ENCODE measurements around the gene HELZ. TPM values are rescaled to one million over a fixed set of nuclear protein-coding genes. Genes with fewer than 3 reads are reported as not detected.

Gene HELZ
- total RNA-seq, 1 experiment from 2014 or later = 49.8 TPM

DNA sequence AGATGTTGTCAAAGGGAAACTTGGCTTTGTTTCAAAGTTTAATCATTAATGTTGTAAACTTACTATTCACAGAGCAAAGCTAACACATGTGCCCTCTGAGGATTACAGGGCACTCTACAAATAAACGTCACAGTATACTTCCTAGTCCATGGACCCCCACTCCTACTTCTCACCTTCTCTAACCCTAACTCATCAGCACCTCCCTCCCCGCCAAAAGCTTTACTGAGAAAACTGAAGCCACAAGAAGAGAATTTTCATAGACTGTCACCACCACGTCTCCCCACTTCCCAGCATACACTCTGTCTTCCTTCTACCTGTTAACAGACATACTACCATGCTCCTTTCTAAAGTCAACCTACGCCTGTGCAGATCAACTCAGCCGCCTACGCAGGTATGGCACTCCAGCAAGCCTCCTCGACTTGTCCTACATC lies 29.0 kb downstream of the HELZ start:
- H3K79me2 ChIP-seq (ENCODE audit: insufficient read depth, low read length) = no peaks in the 10 kb centered on the region
- H3K36me3 Mint-ChIP-seq (ENCODE audit: insufficient read depth in 1 of 3, low read depth in 3 of 3) = peaks cover 4 to 20% (median 18%) of the 10 kb centered on the region in 3 experiments; a peak in 5 of 7 replicates

More for the DNA sequence above, 29.0 kb downstream of the HELZ start:
- H3K27me3 Mint-ChIP-seq (ENCODE audit: low read depth) = no peaks in the 10 kb centered on the region
- Histone ChIP-seq H2AK5ac (ENCODE audit: insufficient read length, low read length) (no peak overlapping the region), H3K14ac (ENCODE audit: insufficient read depth, low read length) (no peak overlapping the region), H2BK12ac (ENCODE audit: insufficient read length, low read depth, low read length) (no peak overlapping the region), H2BK5ac (ENCODE audit: insufficient read length, low read length) (no peak overlapping the region), H3K56ac (ENCODE audit: insufficient read length, low read depth, low read length) (no peak overlapping the region), H3K27ac (ENCODE audit: insufficient read length, low read depth, low read length) (no peak overlapping the region), H3K9ac (ENCODE audit: extremely low read depth, insufficient read length, low read length) (no peak overlapping the region), H2BK120ac (ENCODE audit: low read depth, low read length, poor library complexity, severe bottlenecking) (no peak overlapping the region), H3K18ac (ENCODE audit: insufficient read length, low read depth, low read length) (no peak overlapping the region), H3K27me3 (ENCODE audit: insufficient read depth, low read length) (no peaks in the 10 kb centered on the region), H3K9me3 (ENCODE audit: control insufficient read depth, low read depth, low read length) (no peaks in the 10 kb centered on the region), H2AFZ (ENCODE audit: low read length) (no peak overlapping the region), H4K5ac (ENCODE audit: insufficient read length, low read depth, low read length) (no peak overlapping the region), H3K4me2 (ENCODE audit: insufficient read depth, insufficient read length, low read length) (no peak overlapping the region), H3K23ac (ENCODE audit: insufficient read length, low read depth, low read length) (no peak overlapping the region), H3T11ph (ENCODE audit: low read length) (no peak overlapping the region), H2BK20ac (ENCODE audit: low read depth, low read length, poor library complexity, severe bottlenecking) (no peak overlapping the region), H3K4ac (ENCODE audit: low read depth, low read length) (no peak overlapping the region), H3K23me2 (ENCODE audit: insufficient read length, low read depth, low read length, poor library complexity, severe bottlenecking) (no peaks in the 10 kb centered on the region), H2BK15ac (ENCODE audit: low read depth, low read length) (no peak overlapping the region), H3K4me1 (ENCODE audit: insufficient read depth, low read length) (no peaks in the 10 kb centered on the region), H3K79me1 (ENCODE audit: insufficient read depth, low read depth, low read length, poor library complexity, severe bottlenecking) (peaks cover 6% of the 10 kb centered on the region), H4K91ac (ENCODE audit: insufficient read length, low read depth, low read length) (no peak overlapping the region), H4K20me1 (ENCODE audit: control insufficient read depth, insufficient read depth, insufficient read length) (no peaks in the 10 kb centered on the region), H4K8ac (replicated peaks; ENCODE audit: insufficient read length, low read depth, low read length) (no peak overlapping the region)
- H3K4me3 Mint-ChIP-seq = no peak overlapping the region
- no peaks in the 10 kb centered on the region for H3K9me3 Mint-ChIP-seq
- H3K4me1 Mint-ChIP-seq = no peaks in the 10 kb centered on the region; a peak in 1 of 4 replicates
- H3K27ac Mint-ChIP-seq = no peak overlapping the region
- no CpG with 5 or more reads among the region's 7 CpGs for whole genome bisulfite sequencing (ENCODE audit: extremely low coverage, insufficient read length, low lambda C conversion rate)
- TF ChIP-seq, protein P1, sequence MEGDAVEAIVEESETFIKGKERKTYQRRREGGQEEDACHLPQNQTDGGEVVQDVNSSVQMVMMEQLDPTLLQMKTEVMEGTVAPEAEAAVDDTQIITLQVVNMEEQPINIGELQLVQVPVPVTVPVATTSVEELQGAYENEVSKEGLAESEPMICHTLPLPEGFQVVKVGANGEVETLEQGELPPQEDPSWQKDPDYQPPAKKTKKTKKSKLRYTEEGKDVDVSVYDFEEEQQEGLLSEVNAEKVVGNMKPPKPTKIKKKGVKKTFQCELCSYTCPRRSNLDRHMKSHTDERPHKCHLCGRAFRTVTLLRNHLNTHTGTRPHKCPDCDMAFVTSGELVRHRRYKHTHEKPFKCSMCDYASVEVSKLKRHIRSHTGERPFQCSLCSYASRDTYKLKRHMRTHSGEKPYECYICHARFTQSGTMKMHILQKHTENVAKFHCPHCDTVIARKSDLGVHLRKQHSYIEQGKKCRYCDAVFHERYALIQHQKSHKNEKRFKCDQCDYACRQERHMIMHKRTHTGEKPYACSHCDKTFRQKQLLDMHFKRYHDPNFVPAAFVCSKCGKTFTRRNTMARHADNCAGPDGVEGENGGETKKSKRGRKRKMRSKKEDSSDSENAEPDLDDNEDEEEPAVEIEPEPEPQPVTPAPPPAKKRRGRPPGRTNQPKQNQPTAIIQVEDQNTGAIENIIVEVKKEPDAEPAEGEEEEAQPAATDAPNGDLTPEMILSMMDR (conservative IDR thresholded peaks at IDR 0.05) = no peak
- no peak for DNase-seq

All from H9 (cell line).